HepG2 (cell line): ENCODE results near the gene SPIB. TPM values are rescaled to one million over a fixed set of nuclear protein-coding genes. Genes with fewer than 3 reads are reported as not detected.

ENCODE experiments used
- ATF7 ChIP-seq, 2 experiments: fragments of 450-650 bp in 1 of 2; sonication (generic) in 1 of 2; formaldehyde crosslinking in 1 of 2; IDR thresholded peaks; 2 replicates each; pipeline versions ENCODE4 v1.4.0 to v1.6.1; 2016 to 2020; ENCODE audit warnings: antibody characterized with exemption in 1 of 2, mild to moderate bottlenecking in 1 of 2, missing genetic modification reagents in 1 of 2
- BHLHE40 ChIP-seq: IDR thresholded peaks from 2 replicates; pipeline ENCODE4 v1.6.1; 2011; ENCODE audit warnings: low read length, improper control_type of control experiment
- EHMT2 ChIP-seq: fragments of 200-600 bp; sonication (generic); IDR thresholded peaks from 2 replicates; pipeline ENCODE4 v1.7.0; 2017; ENCODE audit warnings: antibody characterized with exemption, low read depth, low read length, borderline replicate concordance
- FOXA1 ChIP-seq, 2 experiments: fragments of 450-650 bp in 1 of 2; sonication (generic) in 1 of 2; formaldehyde crosslinking in 1 of 2; IDR thresholded peaks; 2 replicates each; pipeline versions ENCODE4 v1.4.0 to v1.6.1; 2016 to 2020; ENCODE audit warnings: missing genetic modification reagents in 1 of 2
- HDAC1 ChIP-seq: sonication (generic); formaldehyde crosslinking; IDR thresholded peaks from 2 replicates; pipeline ENCODE4 v1.5.1; 2020; ENCODE audit warnings: mild to moderate bottlenecking, missing genetic modification reagents
- IRF2 ChIP-seq: IDR thresholded peaks from 2 replicates; pipeline ENCODE4 v1.6.1; 2018; ENCODE audit warnings: missing genetic modification reagents, missing compliant biosample characterization
- KDM2A ChIP-seq: sonication (generic); formaldehyde crosslinking; IDR thresholded peaks from 2 replicates; pipeline ENCODE4 v1.4.0; 2020; ENCODE audit warnings: low read depth, missing genetic modification reagents, borderline replicate concordance
- NFKB2 ChIP-seq: sonication (generic); formaldehyde crosslinking; IDR thresholded peaks from 2 replicates; pipeline ENCODE4 v1.4.0; 2020; ENCODE audit warnings: missing genetic modification reagents, borderline replicate concordance
- NR2F6 ChIP-seq, 2 experiments: IDR thresholded peaks; 2 replicates each; pipeline ENCODE4 v1.6.1; 2016; ENCODE audit warnings: antibody characterized with exemption in 1 of 2, mild to moderate bottlenecking in 1 of 2
- RAD21 ChIP-seq: fragments of 450-650 bp; formaldehyde crosslinking; IDR thresholded peaks from 2 replicates; pipeline ENCODE4 v1.5.0; 2020; ENCODE audit warnings: mild to moderate bottlenecking
- SMC3 ChIP-seq: IDR thresholded peaks from 2 replicates; pipeline ENCODE4 v1.6.1; 2011; ENCODE audit warnings: low read length, improper control_type of control experiment
- STAG1 ChIP-seq: sonication (generic); formaldehyde crosslinking; IDR thresholded peaks from 2 replicates; pipeline ENCODE4 v1.4.0; 2020; ENCODE audit warnings: missing genetic modification reagents
- TEAD3 ChIP-seq: optimal IDR thresholded peaks from 2 replicates; pipeline ENCODE3; 2016; ENCODE audit warnings: borderline replicate concordance
- XRCC5 ChIP-seq: fragments of 200-400 bp; formaldehyde crosslinking; optimal IDR thresholded peaks from 2 replicates; pipeline ENCODE3; 2017; ENCODE audit warnings: mild to moderate bottlenecking, low read length
- ZFX ChIP-seq: sonication (generic); formaldehyde crosslinking; IDR thresholded peaks from 2 replicates; pipeline ENCODE4 v1.4.0; 2020; ENCODE audit warnings: mild to moderate bottlenecking, low read depth, missing genetic modification reagents, moderate library complexity
- ZNF143 ChIP-seq: sonication (generic); formaldehyde crosslinking; IDR thresholded peaks from 2 replicates; pipeline ENCODE4 v1.4.0; 2020; ENCODE audit warnings: missing genetic modification reagents
- ZNF296 ChIP-seq: sonication (generic); formaldehyde crosslinking; conservative IDR thresholded peaks from 2 replicates; pipeline ENCODE4 v1.5.0; 2020; ENCODE audit warnings: mild to moderate bottlenecking, missing genetic modification reagents
- ZNF598 ChIP-seq: sonication (generic); formaldehyde crosslinking; IDR thresholded peaks from 2 replicates; pipeline ENCODE4 v1.5.1; 2020; ENCODE audit warnings: mild to moderate bottlenecking, missing genetic modification reagents, borderline replicate concordance
- polyA plus RNA-seq, 8 experiments: library from polyadenylated mRNA; depleted of rRNA in 3 of 8; stranded (reverse) in 7 of 8; unstranded in 1 of 8; fragments of >200 nt; fragmentation: Illumina TruSeq in 4 of 8; extraction: Trizol in 4 of 8; gene quantifications; 2 replicates each; pipeline versions ENCODE4 v1.2.1 to v1.2.3, GENCODE V29; 2011 to 2016; ENCODE audit warnings: low read depth in 4 of 8, missing spikeins in 1 of 8, mixed read lengths in 1 of 8; ENCODE audit not compliant: insufficient read depth in 1 of 8
- total RNA-seq, 5 experiments: library from RNA; depleted of rRNA; stranded (reverse); fragments of >200 nt; fragmentation: Illumina TruSeq; extraction: Trizol; gene quantifications; 2 replicates each; pipeline ENCODE4 v1.2.3, GENCODE V29; 2016; ENCODE audit warnings: low read depth in 1 of 5
- TF ChIP-seq, protein P1 (sequence below): sonication (generic); formaldehyde crosslinking; IDR thresholded peaks from 2 replicates; pipeline ENCODE4 v1.5.1; 2020; ENCODE audit warnings: mild to moderate bottlenecking, missing genetic modification reagents, moderate library complexity
- TF ChIP-seq, protein P2 (sequence below): sonication (generic); formaldehyde crosslinking; IDR thresholded peaks from 2 replicates; pipeline ENCODE4 v1.4.0; 2020; ENCODE audit warnings: missing genetic modification reagents
- TF ChIP-seq, protein P3 (sequence below): IDR thresholded peaks from 2 replicates; pipeline ENCODE4 v1.6.1; 2018; ENCODE audit warnings: missing genetic modification reagents, mild to moderate bottlenecking, missing compliant biosample characterization

Gene SPIB
- total and polyA plus RNA-seq, 2 of the 13 experiments (the other 11 are each of a cell fraction or from before 2014, with no cell fraction given) = 0.04 TPM; not detected in 1

DNA sequence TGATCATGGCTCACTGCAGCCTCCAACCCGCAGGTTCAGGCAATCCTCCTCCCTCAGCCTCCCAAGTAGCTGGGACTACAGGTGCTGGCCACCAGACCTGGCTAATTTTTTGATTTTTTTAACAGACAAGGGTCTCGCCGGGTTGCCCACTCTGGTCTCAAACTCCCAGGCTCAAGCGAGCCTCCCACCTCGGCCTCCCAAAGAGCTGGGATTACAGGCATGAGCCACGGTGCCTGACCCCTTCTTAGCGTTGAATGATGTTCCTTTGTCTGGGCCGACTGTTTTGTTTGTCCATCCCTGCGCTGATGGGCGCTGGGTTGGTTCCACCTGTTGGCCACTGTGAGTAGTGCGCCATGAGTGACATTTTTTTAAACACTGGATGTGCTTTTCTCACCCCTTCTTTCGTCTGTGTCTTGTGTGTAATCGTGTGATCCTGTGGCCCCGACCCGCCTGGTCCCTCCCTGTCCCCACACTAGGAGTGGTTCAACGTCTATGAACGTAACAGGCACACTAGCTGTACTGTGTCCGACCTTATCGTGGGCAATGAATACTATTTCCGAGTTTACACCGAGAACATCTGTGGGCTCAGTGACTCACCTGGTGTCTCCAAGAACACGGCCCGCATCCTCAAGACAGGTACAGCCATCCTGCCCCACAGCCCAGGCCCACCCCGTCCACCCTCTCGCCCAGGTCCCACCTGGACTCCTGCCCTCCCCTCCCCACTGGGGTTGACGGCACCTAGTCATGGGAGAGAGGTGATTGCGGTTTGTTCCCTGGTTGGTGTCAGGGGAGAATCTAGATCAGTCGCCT lies 42.5 kb downstream of the SPIB start (continued):
- 0 out of 2 replicates have a peak, but pooled peaks have one; percentile 51 for TF ChIP-seq ZNF598 (CRISPR knock-in tag)
- 0 out of 2 replicates have a peak, but pooled peaks have one; percentile 18 for TF ChIP-seq IRF2 (CRISPR knock-in tag)
- TF ChIP-seq, protein P1, sequence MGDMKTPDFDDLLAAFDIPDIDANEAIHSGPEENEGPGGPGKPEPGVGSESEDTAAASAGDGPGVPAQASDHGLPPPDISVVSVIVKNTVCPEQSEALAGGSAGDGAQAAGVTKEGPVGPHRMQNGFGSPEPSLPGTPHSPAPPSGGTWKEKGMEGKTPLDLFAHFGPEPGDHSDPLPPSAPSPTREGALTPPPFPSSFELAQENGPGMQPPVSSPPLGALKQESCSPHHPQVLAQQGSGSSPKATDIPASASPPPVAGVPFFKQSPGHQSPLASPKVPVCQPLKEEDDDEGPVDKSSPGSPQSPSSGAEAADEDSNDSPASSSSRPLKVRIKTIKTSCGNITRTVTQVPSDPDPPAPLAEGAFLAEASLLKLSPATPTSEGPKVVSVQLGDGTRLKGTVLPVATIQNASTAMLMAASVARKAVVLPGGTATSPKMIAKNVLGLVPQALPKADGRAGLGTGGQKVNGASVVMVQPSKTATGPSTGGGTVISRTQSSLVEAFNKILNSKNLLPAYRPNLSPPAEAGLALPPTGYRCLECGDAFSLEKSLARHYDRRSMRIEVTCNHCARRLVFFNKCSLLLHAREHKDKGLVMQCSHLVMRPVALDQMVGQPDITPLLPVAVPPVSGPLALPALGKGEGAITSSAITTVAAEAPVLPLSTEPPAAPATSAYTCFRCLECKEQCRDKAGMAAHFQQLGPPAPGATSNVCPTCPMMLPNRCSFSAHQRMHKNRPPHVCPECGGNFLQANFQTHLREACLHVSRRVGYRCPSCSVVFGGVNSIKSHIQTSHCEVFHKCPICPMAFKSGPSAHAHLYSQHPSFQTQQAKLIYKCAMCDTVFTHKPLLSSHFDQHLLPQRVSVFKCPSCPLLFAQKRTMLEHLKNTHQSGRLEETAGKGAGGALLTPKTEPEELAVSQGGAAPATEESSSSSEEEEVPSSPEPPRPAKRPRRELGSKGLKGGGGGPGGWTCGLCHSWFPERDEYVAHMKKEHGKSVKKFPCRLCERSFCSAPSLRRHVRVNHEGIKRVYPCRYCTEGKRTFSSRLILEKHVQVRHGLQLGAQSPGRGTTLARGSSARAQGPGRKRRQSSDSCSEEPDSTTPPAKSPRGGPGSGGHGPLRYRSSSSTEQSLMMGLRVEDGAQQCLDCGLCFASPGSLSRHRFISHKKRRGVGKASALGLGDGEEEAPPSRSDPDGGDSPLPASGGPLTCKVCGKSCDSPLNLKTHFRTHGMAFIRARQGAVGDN (CRISPR knock-in tag) = peak; percentile 42
- TF ChIP-seq, protein P2, sequence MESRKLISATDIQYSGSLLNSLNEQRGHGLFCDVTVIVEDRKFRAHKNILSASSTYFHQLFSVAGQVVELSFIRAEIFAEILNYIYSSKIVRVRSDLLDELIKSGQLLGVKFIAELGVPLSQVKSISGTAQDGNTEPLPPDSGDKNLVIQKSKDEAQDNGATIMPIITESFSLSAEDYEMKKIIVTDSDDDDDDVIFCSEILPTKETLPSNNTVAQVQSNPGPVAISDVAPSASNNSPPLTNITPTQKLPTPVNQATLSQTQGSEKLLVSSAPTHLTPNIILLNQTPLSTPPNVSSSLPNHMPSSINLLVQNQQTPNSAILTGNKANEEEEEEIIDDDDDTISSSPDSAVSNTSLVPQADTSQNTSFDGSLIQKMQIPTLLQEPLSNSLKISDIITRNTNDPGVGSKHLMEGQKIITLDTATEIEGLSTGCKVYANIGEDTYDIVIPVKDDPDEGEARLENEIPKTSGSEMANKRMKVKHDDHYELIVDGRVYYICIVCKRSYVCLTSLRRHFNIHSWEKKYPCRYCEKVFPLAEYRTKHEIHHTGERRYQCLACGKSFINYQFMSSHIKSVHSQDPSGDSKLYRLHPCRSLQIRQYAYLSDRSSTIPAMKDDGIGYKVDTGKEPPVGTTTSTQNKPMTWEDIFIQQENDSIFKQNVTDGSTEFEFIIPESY = 0 out of 2 replicates have a peak, but pooled peaks have one; percentile 10
- no peak for TF ChIP-seq NR2F6 (IDR thresholded peaks at IDR 0.05)
- 0 out of 2 replicates have a peak, but pooled peaks have one; percentile 13 for TF ChIP-seq NR2F6 (CRISPR knock-in tag; IDR thresholded peaks at IDR 0.05)
- TF ChIP-seq XRCC5 = peak; percentile 21
- no peak for TF ChIP-seq ZNF296 (CRISPR knock-in tag)
- TF ChIP-seq STAG1 (CRISPR knock-in tag) = peak; percentile 80
- TF ChIP-seq EHMT2 = 0 out of 2 replicates have a peak, but pooled peaks have one; percentile 37
- TF ChIP-seq ZNF143 (CRISPR knock-in tag) = no peak
- peak; percentile 84 for TF ChIP-seq SMC3
- TF ChIP-seq HDAC1 (CRISPR knock-in tag) = 0 out of 2 replicates have a peak, but pooled peaks have one; percentile 17
- no peak for TF ChIP-seq FOXA1 (IDR thresholded peaks at IDR 0.05)
- 0 out of 2 replicates have a peak, but pooled peaks have one; percentile 3 for TF ChIP-seq FOXA1 (CRISPR knock-in tag; IDR thresholded peaks at IDR 0.05)
- TF ChIP-seq ATF7 (IDR thresholded peaks at IDR 0.05) = no peak
- 0 out of 2 replicates have a peak, but pooled peaks have one; percentile 18 for TF ChIP-seq ATF7 (CRISPR knock-in tag; IDR thresholded peaks at IDR 0.05)
- peak; percentile 72 for TF ChIP-seq RAD21 (CRISPR knock-in tag)
- TF ChIP-seq ZFX (CRISPR knock-in tag) = 0 out of 2 replicates have a peak, but pooled peaks have one; percentile 21
- peak; percentile 62; the same call in 1 of the 2 replicates for TF ChIP-seq KDM2A (CRISPR knock-in tag)
- peak; percentile 48 for TF ChIP-seq TEAD3 (CRISPR knock-in tag)
- TF ChIP-seq NFKB2 (CRISPR knock-in tag) = peak; percentile 37; the same call in 1 of the 2 replicates
- TF ChIP-seq, protein P3, sequence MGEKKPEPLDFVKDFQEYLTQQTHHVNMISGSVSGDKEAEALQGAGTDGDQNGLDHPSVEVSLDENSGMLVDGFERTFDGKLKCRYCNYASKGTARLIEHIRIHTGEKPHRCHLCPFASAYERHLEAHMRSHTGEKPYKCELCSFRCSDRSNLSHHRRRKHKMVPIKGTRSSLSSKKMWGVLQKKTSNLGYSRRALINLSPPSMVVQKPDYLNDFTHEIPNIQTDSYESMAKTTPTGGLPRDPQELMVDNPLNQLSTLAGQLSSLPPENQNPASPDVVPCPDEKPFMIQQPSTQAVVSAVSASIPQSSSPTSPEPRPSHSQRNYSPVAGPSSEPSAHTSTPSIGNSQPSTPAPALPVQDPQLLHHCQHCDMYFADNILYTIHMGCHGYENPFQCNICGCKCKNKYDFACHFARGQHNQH = 0 out of 2 replicates have a peak, but pooled peaks have one; percentile 25
- TF ChIP-seq BHLHE40 = peak; percentile 35; the same call in 1 of the 2 replicates
